Progenitor cell of endocrine pancreas (in vitro differentiated cells): Measurements from ENCODE around the gene RBPJL. TPM values are rescaled to one million over a fixed set of nuclear protein-coding genes. Genes with fewer than 3 reads are reported as not detected.

Source experiments
- DNase-seq: peaks from one replicate; pipeline ENCODE4 v3.0.0; 2021; ENCODE audit warnings: low spot score; ENCODE audit not compliant: unreplicated experiment
- H3K27ac Mint-ChIP-seq: 2 replicates; pipeline ENCODE4 v1.8.0; 2021; ENCODE audit warnings: mild to moderate bottlenecking, moderate library complexity, mixed read lengths
- H3K27me3 Mint-ChIP-seq: 2 replicates; pipeline ENCODE4 v1.8.0; 2021; ENCODE audit warnings: mixed read lengths
- H3K36me3 Mint-ChIP-seq: 2 replicates; pipeline ENCODE4 v1.8.0; 2022; ENCODE audit warnings: mixed read lengths; ENCODE audit not compliant: insufficient read depth
- H3K4me1 Mint-ChIP-seq: 2 replicates; pipeline ENCODE4 v1.8.0; 2021; ENCODE audit warnings: low read depth, mixed read lengths
- H3K4me3 Mint-ChIP-seq: 2 replicates; pipeline ENCODE4 v1.8.0; 2021; ENCODE audit warnings: low read depth, mild to moderate bottlenecking, moderate library complexity, mixed read lengths
- H3K9me3 Mint-ChIP-seq: 2 replicates; pipeline ENCODE4 v1.8.0; 2021; ENCODE audit warnings: low read depth, mixed read lengths
- total RNA-seq: library from RNA; stranded (reverse); gene quantifications from 2 replicates; pipeline ENCODE4 v1.2.1, GENCODE V29; 2021
- TF ChIP-seq, protein P1 (sequence below): fragments of 200-600 bp; sonication (generic); IDR thresholded peaks from one replicate; pipeline ENCODE4 v1.5.0; 2021; ENCODE audit warnings: antibody characterized with exemption, mild to moderate bottlenecking; ENCODE audit not compliant: unreplicated experiment

RBPJL gene
- total RNA-seq, 1 donor from 2014 or later: 1.5 TPM

DNA sequence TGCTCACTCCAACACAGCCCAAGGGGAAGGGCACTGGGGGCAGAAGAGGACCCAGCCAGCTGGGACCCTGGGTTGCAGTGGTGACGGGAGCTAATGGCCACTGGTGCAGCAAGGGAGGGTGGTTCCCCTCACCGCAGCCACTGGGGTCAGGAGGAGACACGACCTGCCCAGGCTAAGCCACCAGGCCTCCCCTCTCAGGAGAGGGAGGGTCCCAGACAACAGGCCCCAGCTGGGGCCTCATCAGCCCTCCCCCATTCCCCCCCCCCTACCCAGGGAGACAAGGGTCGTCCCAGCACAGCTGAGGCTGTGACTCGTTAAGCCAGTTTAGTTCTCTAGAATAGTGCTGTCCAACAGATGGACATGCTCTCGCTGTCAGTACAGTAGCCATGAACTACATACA lies 18.7 kb downstream of the RBPJL start:
- H3K4me3 Mint-ChIP-seq: no peak overlapping the region
- H3K27ac Mint-ChIP-seq: peak overlapping the region; percentile 85
- no peaks in the 10 kb centered on the region for H3K9me3 Mint-ChIP-seq
- TF ChIP-seq, protein P1, sequence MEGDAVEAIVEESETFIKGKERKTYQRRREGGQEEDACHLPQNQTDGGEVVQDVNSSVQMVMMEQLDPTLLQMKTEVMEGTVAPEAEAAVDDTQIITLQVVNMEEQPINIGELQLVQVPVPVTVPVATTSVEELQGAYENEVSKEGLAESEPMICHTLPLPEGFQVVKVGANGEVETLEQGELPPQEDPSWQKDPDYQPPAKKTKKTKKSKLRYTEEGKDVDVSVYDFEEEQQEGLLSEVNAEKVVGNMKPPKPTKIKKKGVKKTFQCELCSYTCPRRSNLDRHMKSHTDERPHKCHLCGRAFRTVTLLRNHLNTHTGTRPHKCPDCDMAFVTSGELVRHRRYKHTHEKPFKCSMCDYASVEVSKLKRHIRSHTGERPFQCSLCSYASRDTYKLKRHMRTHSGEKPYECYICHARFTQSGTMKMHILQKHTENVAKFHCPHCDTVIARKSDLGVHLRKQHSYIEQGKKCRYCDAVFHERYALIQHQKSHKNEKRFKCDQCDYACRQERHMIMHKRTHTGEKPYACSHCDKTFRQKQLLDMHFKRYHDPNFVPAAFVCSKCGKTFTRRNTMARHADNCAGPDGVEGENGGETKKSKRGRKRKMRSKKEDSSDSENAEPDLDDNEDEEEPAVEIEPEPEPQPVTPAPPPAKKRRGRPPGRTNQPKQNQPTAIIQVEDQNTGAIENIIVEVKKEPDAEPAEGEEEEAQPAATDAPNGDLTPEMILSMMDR: no peak
- H3K4me1 Mint-ChIP-seq: peaks cover 9% of the 10 kb centered on the region
- peaks cover 18% of the 10 kb centered on the region for H3K36me3 Mint-ChIP-seq
- H3K27me3 Mint-ChIP-seq: no peaks in the 10 kb centered on the region
- no peak for DNase-seq

DNA sequence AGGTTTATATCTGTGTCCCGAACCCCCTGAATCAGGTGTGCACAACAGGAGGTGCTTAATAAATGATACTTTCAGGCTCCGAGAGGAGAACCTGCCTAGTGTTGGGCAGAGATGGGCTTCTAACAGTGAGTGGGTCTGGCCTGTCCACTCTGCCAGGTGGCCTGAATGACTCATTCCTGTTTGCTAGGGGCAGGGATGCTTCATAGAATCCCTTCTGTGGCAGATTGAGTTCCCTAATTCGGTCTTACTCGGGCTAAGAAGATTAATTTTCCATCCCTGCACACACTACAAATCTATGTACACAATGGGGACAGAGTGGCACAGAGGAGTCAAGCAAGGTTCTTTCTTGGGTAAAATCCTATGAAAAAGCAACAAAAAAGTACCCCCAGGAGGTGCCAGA lies 21.8 kb downstream of the RBPJL start:
- Mint-ChIP-seq H3K27ac (no peak overlapping the region), H3K4me3 (no peak overlapping the region), H3K27me3 (no peaks in the 10 kb centered on the region), H3K4me1 (peaks cover 11% of the 10 kb centered on the region), H3K36me3 (peaks cover 27% of the 10 kb centered on the region), H3K9me3 (no peaks in the 10 kb centered on the region)
- DNase-seq: no peak
- TF ChIP-seq, protein P1: no peak

DNA sequence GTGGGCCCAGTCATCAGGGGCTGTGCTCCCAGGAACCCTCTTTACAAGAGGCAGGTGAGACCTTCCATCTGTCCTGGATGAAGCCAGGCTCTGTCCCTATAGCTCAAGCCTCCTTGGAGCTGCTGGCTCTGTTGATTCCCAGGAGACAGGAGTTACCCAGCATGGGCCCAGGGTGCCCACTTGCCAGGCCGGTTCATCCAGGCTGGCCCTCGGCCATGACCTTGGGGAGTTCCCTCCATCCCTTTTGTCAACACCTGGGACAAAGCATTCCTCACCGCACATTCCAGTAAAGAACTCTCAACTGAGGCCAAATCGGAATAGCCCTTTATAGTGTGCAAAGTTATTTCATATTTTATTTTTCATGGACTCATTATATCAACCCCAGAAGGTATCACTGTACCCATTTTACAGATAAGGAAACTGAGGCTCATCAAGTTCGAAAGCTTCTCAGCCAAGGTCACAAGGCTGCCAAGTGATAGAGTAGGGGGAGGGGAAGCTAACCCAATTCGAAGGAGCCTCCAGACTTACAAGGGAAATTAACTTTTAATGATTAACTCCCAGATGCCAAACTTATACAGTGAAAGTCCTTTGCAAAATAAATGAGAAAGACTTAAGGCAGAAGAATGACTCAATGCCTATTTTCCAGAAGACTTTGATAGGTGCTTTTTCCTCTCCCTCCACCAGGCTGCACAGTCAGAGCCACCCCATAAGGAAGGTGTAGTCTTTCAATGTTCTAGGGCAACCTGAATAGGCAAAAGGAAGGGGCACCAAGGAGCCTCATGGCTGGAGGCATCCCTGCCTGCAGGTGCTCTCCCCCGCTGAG lies 23.1 kb downstream of the RBPJL start:
- Mint-ChIP-seq H3K36me3 (peaks cover 29% of the 10 kb centered on the region), H3K4me3 (no peak overlapping the region), H3K4me1 (peaks cover 11% of the 10 kb centered on the region), H3K27ac (no peak overlapping the region), H3K27me3 (no peaks in the 10 kb centered on the region), H3K9me3 (no peaks in the 10 kb centered on the region)
- no peak for DNase-seq
- TF ChIP-seq, protein P1: no peak

DNA sequence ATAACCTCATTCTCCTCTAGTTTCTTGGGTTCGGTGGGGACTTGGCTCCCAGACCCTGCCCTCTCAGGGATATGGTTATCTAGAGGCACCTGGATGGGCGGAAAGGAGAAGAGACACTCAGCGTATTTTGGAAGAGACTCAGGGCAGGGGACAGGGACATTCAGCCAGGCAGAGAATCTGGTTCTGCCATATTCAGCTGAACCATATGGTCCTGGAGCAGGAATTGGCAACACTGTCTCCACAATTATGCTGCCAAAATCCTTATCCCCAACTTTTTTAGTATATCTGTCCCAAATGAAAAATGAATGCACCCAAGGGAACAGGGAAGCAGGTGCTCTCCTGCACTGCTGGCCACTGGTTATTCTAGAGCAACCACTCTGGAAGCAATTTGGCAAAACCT lies 23.8 kb downstream of the RBPJL start:
- no peaks in the 10 kb centered on the region for H3K9me3 Mint-ChIP-seq
- no peaks in the 10 kb centered on the region for H3K27me3 Mint-ChIP-seq
- TF ChIP-seq, protein P1: no peak
- H3K4me3 Mint-ChIP-seq: no peak overlapping the region
- H3K36me3 Mint-ChIP-seq: peaks cover 29% of the 10 kb centered on the region
- peaks cover 9% of the 10 kb centered on the region for H3K4me1 Mint-ChIP-seq
- DNase-seq: no peak
- H3K27ac Mint-ChIP-seq: peak overlapping the region; percentile 6

DNA sequence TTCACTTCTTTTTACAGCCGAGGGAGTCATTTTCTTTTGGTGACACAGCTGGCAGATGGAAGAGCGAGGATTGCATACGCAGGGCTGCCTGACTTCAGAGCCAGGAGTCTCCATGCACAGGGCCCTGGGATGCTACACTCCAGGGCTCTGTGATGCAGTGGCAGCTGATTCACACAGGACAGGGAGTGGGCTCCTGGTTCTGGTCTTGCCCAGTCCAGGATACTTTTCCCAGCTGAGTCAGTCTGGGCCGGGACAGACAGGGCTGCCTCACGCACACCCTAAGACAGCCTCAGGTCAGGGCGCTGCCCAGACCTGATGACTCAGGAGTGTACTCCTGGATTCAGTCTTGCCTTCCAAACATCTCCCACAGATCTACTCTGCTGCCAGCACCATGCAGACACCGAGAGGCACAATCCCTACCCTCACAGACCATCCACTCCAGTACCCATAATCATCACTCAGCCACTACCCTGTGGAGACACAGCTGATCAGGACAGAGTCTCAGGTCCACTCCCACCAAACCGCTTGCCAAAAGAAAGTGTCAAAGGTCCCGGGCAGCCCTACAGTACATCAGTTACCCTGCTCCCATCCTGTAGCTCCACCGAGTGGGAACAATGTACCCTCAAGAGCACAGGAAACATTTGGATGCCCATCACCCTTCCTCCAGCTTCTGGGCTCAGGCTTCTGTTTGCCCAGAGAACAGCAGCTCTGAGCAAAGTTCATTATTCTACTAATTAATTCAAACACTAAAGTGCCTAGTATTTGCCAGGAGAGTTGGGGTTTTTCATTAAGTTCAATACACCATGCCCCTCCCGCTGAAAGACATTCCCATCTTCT lies 30.1 kb downstream of the RBPJL start:
- Mint-ChIP-seq H3K27ac (peak overlapping the region; percentile 89), H3K9me3 (no peaks in the 10 kb centered on the region), H3K36me3 (peaks cover 14% of the 10 kb centered on the region), H3K4me3 (peak overlapping the region; percentile 27), H3K4me1 (peaks cover 55% of the 10 kb centered on the region), H3K27me3 (no peaks in the 10 kb centered on the region)
- TF ChIP-seq, protein P1: no peak
- no peak for DNase-seq
